Fibroblast of the aortic adventitia (primary cell): Measurements from ENCODE around the gene ACSF2. TPM values are rescaled to one million over a fixed set of nuclear protein-coding genes. Genes with fewer than 3 reads are reported as not detected.

Experiments used
- DNase-seq: peaks from one replicate; pipeline ENCODE4 v3.0.0-alpha.2; 2010; ENCODE audit warnings: low read depth
- H3K4me3 ChIP-seq: 2 replicates; pipeline ENCODE4 v1.5.1; 2011; ENCODE audit warnings: low read depth, mild to moderate bottlenecking, control low read depth, low read length, moderate library complexity
- CTCF ChIP-seq: IDR thresholded peaks from 2 replicates; pipeline ENCODE4 v1.5.1; 2011; ENCODE audit warnings: mild to moderate bottlenecking, low read length, control low read depth, inconsistent platforms; ENCODE audit not compliant: insufficient read depth
- total RNA-seq: library from RNA; depleted of rRNA; stranded (reverse); fragments of >200 nt; gene quantifications from 2 replicates; pipeline ENCODE4 v1.2.3, GENCODE V29; 2012; ENCODE audit warnings: low replicate concordance

The ACSF2 gene
- total RNA-seq, 1 donor: 15.7 TPM

- no peak overlapping the region for H3K4me3 ChIP-seq
- TF ChIP-seq CTCF: no peak
- no peak for DNase-seq
These were observed 43.1 kb upstream of the ACSF2 start for GRCh38 chr17:50382931-50383330.

- TF ChIP-seq CTCF: no peak
- no peak overlapping the region for H3K4me3 ChIP-seq
- DNase-seq: no peak
These were observed 39.5 kb upstream of the ACSF2 start for GRCh38 chr17:50386510-50386909.

- no peak overlapping the region for H3K4me3 ChIP-seq
- no peak for TF ChIP-seq CTCF
- DNase-seq: no peak
These were observed 37.3 kb upstream of the ACSF2 start for GRCh38 chr17:50388728-50389127.

- DNase-seq: no peak
- TF ChIP-seq CTCF: no peak
- H3K4me3 ChIP-seq: no peak overlapping the region
These were observed 36.5 kb upstream of the ACSF2 start for GRCh38 chr17:50389534-50389933.

- DNase-seq: no peak
- TF ChIP-seq CTCF: no peak
- H3K4me3 ChIP-seq: no peak overlapping the region
These were observed 33.4 kb upstream of the ACSF2 start for GRCh38 chr17:50392621-50393020.

GRCh38 chr17:50393700-50394099 is 32.3 kb upstream of the ACSF2 start:
- TF ChIP-seq CTCF: no peak
- DNase-seq: no peak
- H3K4me3 ChIP-seq: no peak overlapping the region

- TF ChIP-seq CTCF: no peak
- no peak for DNase-seq
- H3K4me3 ChIP-seq: peak overlapping the region; percentile 97
These were observed 31.3 kb upstream of the ACSF2 start for GRCh38 chr17:50394711-50395110.
